ENCODE data around the gene CPNE2. TPM values are rescaled to one million over a fixed set of nuclear protein-coding genes. Genes with fewer than 3 reads are reported as not detected.

The CPNE2 gene
- total RNA-seq, 4 donors from 2014 or later = 25.1 to 41.4 (median 40.6) TPM

- Histone ChIP-seq H3K36me3 (no peaks in the 10 kb centered on the region), H3K4me3 (peak overlapping the region; percentile 39 to 67), H3K27me3 (no peaks in the 10 kb centered on the region), H3K4me1 (peaks cover 0 to 12% of the 10 kb centered on the region in 2 donors), H3K27ac (peak overlapping the region; percentile 89 to 91), H3K9me3 (no peaks in the 10 kb centered on the region)
- intact Hi-C loops (cut with DNase I; ENCODE audit: low total_unique reads) = loop anchor here (5.0 kb wide), 1 partner anchor 326 kb away; no protein-coding TSS in a partner anchor
- no peak for TF ChIP-seq POLR2A (IDR thresholded peaks at IDR 0.05)
- TF ChIP-seq, protein P1, sequence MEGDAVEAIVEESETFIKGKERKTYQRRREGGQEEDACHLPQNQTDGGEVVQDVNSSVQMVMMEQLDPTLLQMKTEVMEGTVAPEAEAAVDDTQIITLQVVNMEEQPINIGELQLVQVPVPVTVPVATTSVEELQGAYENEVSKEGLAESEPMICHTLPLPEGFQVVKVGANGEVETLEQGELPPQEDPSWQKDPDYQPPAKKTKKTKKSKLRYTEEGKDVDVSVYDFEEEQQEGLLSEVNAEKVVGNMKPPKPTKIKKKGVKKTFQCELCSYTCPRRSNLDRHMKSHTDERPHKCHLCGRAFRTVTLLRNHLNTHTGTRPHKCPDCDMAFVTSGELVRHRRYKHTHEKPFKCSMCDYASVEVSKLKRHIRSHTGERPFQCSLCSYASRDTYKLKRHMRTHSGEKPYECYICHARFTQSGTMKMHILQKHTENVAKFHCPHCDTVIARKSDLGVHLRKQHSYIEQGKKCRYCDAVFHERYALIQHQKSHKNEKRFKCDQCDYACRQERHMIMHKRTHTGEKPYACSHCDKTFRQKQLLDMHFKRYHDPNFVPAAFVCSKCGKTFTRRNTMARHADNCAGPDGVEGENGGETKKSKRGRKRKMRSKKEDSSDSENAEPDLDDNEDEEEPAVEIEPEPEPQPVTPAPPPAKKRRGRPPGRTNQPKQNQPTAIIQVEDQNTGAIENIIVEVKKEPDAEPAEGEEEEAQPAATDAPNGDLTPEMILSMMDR (IDR thresholded peaks at IDR 0.05) = no peak
- peak; percentile 45 to 62 for DNase-seq
These were observed 996 bp upstream of the CPNE2 start for GRCh38 chr16:57091200-57091974.

DNA sequence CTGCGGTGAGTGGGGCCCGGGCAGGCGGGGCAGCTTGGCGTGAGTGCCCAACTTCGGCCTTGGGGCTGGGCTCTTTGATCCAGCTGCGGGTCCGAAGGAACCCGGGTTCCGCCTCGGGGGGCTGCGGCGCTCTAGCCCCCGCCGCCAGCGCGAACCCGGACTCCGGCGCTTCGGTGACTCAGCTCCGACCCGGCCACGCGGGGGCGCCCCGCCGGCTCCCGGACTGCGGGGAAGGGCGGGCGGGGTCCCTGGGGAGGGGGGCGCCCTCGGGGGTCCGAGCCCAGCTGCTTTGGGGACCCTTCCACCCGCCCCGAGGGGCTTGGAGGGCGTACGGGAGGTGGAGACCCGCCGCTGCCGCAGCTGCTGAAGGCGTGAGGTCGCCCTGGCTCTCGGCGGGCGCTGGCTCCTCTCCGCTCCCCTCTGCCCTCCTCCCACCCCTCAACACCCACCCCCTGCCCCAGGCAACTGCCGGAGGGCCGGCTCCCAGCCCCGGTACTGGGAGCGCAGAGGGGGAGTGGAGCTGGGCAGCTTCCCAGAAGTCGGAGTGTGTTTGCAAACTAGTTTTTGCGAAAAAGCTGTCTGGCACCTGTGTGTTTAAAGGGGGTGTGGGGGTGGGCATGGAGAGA lies 516 bp downstream of the CPNE2 start:
- Histone ChIP-seq H3K27me3 (no peaks in the 10 kb centered on the region), H3K4me3 (peak overlapping the region; percentile 39 to 67), H3K9me3 (no peaks in the 10 kb centered on the region), H3K4me1 (peaks cover 0 to 12% of the 10 kb centered on the region in 2 donors), H3K27ac (peak overlapping the region; percentile 89 to 91), H3K36me3 (no peaks in the 10 kb centered on the region)
- peak in 1 of 2 donors; percentile 40 for DNase-seq
- TF ChIP-seq, protein P1 (IDR thresholded peaks at IDR 0.05) = peak in 3 of 4 experiments; percentile 39 to 83 (median 45)
- no peak for TF ChIP-seq POLR2A (IDR thresholded peaks at IDR 0.05)
- intact Hi-C loops (cut with DNase I; ENCODE audit: low total_unique reads) = loop anchor here (5.0 kb wide), 1 partner anchor 324 kb away; no protein-coding TSS in a partner anchor

DNA sequence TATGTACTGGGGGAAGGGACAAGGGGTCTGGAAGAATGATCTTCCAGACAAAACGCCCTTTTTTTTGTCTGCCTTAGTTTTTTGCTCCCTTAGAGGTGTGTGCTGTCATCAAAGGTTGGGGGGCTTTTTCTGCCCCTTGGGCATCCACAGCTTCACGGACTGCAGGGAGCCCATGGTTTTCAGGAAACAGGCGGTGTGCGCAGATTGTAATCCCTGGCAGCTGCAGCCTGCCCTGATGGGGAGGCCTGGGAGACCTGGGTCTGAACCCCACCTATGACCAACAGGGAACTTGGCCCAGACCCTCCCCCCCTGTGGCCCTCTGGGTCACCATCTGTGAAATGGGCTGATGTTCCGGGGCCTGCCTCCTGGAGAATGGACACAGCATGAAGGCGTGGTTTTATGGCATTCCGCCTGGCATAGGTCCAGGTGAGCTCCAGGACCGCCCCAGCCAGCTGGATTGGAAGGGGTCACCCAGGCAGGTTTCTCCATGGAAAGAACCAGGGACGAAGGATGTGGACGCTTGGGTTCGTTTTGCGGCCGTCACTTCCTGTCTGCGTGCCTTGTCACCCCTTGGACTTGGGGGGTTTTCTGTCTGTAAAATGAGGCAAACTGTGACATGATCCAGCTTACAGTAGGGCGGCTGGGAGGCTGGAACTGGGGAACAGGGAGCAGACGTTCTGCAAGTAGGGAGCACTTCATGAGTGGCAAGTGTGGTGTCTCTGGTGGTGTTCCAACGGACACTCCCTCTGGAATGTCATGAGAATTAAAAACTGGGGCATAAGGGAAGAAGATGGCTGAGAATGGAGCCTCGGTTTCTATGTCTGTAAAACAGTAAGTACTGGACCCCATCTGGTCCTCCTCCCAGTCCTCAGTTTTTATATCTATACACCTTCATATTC lies 1.5 kb downstream of the CPNE2 start:
- TF ChIP-seq, protein P1 (IDR thresholded peaks at IDR 0.05) = no peak
- TF ChIP-seq POLR2A (IDR thresholded peaks at IDR 0.05) = no peak
- Histone ChIP-seq H3K9me3 (no peaks in the 10 kb centered on the region), H3K36me3 (no peaks in the 10 kb centered on the region), H3K4me3 (peak overlapping the region; percentile 39 to 67), H3K4me1 (peaks cover 0 to 12% of the 10 kb centered on the region in 2 donors), H3K27ac (peak overlapping the region in 1 of 2 donors; percentile 89), H3K27me3 (no peaks in the 10 kb centered on the region)
- peak in 1 of 2 donors; percentile 51 for DNase-seq
- intact Hi-C loops (cut with DNase I; ENCODE audit: low total_unique reads) = loop anchor here (5.0 kb wide), 1 partner anchor 323 kb away; no protein-coding TSS in a partner anchor

GRCh38 chr16:57094911-57095310 lies 2.5 kb downstream of the CPNE2 start:
- H3K27ac ChIP-seq = no peak overlapping the region

More at GRCh38 chr16:57094911-57095310, 2.5 kb downstream of the CPNE2 start:
- no peaks in the 10 kb centered on the region for H3K36me3 ChIP-seq
- no peaks in the 10 kb centered on the region for H3K27me3 ChIP-seq
- TF ChIP-seq, protein P1 (IDR thresholded peaks at IDR 0.05) = no peak
- no peak for TF ChIP-seq POLR2A (IDR thresholded peaks at IDR 0.05)
- peaks cover 0 to 12% of the 10 kb centered on the region in 2 donors for H3K4me1 ChIP-seq
- no peak overlapping the region for H3K4me3 ChIP-seq
- DNase-seq = no peak
- H3K9me3 ChIP-seq = no peaks in the 10 kb centered on the region
- intact Hi-C loops (cut with DNase I; ENCODE audit: low total_unique reads) = loop anchor here (5.0 kb wide), 1 partner anchor 322 kb away; no protein-coding TSS in a partner anchor

Measured in uterus (tissue), 4 donors.